AG04450 (cell line): ENCODE results near the gene HOXA5. TPM values are rescaled to one million over a fixed set of nuclear protein-coding genes. Genes with fewer than 3 reads are reported as not detected.

Experiments
- CTCF ChIA-PET: fragments of 300-600, 350-600 bp; formaldehyde crosslinking; extraction: SDS; loops from one replicate; lab custom pipeline; 2022; ENCODE audit warnings: antibody characterized with exemption, inconsistent platforms; lab: Charles Lee
- POLR2A ChIA-PET: fragments of 350-600 bp; formaldehyde crosslinking; extraction: SDS; loops from one replicate; lab custom pipeline; 2021; ENCODE audit warnings: antibody characterized with exemption, inconsistent platforms; lab: Yijun Ruan, JAX
- DNase-seq: peaks from one replicate; pipeline ENCODE4 v3.0.0-alpha.2; 2011; ENCODE audit warnings: low read depth, low spot score
- H3K27ac ChIP-seq: one replicate; pipeline ENCODE4 v1.5.1; 2012; ENCODE audit warnings: low read depth, low read length, control low read depth
- H3K27me3 ChIP-seq: one replicate; pipeline ENCODE4 v1.6.0; 2012; ENCODE audit warnings: low read length; ENCODE audit not compliant: control insufficient read depth, insufficient read depth
- H3K4me3 ChIP-seq: 2 replicates; pipeline ENCODE4 v1.5.1; 2011; ENCODE audit warnings: mild to moderate bottlenecking, low read depth, low read length, control low read depth
- H3K9me3 ChIP-seq: 2 replicates; pipeline ENCODE4 v1.5.1; 2012; ENCODE audit warnings: low read length; ENCODE audit not compliant: control insufficient read depth, insufficient read depth
- polyA plus RNA-seq: library from polyadenylated mRNA; depleted of rRNA; stranded (reverse); fragments of >200 nt; gene quantifications from 2 replicates; pipeline ENCODE4 v1.2.3, GENCODE V29; 2011; rRNA removed
- small RNA-seq: library from RNA; depleted of rRNA; stranded (forward); fragments of <200 nt; gene quantifications from one replicate; pipeline ENCODE3, GENCODE V24; 2012; ENCODE audit warnings: low read depth; ENCODE audit not compliant: insufficient read length
- TF ChIP-seq, protein P1 (sequence below): IDR thresholded peaks from 2 replicates; pipeline ENCODE4 v1.5.1; 2011; ENCODE audit warnings: low read depth, low read length, control low read depth, inconsistent platforms

The HOXA5 gene
- polyA plus RNA-seq, 1 experiment, result 51.0 TPM

DNA sequence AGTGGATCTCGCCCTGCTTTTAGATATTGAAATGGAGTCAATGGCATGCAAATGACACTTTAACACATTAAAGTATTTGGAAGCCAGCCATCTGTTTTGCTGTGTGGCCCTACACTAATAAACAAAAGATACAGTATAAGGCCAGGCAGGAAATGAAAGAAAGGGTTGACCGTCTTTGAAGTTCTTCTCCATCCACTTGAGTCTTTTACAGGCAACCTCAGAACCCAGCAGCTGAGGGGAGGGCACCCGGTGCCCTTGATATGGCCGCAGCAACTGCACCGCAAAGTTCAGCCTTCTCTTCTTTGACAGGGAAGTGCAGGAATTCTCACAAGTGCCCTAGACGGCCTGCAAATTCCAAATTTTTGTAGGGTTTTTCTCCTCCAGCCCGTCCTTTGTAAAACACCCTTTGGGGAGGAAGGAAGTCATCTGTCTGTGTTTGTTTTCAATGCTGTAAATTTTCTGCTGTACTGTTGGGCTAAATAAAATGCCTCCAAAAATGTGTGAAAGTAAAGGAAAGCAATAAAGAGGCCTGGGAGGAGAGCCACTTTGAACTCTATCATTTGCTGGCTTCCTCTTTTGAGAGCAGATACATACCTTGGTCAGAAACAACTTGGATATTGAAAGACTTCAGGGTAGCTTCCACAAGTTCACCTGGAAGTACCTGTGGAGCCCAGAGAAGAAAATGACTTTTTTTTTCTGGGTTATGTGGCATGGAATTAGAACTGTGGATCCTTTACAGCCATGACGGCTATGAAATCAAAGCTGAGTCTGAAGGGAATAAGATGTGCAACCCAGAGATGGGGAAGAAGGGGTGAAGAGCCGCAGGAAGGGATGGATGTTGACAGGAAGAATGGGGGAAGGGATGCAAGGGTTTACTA lies 51.3 kb downstream of the HOXA5 start:
- CTCF ChIA-PET, result interaction anchor here (1.0 to 1.4 kb wide), 3 partner anchors 238 to 425 kb away, joined by 3 to 5 read pairs (median 4); no protein-coding TSS in a partner anchor
- H3K9me3 ChIP-seq, result peaks cover 10% of the 10 kb centered on the region
- POLR2A ChIA-PET, result no interaction called here
- DNase-seq, result no peak
- TF ChIP-seq, protein P1, sequence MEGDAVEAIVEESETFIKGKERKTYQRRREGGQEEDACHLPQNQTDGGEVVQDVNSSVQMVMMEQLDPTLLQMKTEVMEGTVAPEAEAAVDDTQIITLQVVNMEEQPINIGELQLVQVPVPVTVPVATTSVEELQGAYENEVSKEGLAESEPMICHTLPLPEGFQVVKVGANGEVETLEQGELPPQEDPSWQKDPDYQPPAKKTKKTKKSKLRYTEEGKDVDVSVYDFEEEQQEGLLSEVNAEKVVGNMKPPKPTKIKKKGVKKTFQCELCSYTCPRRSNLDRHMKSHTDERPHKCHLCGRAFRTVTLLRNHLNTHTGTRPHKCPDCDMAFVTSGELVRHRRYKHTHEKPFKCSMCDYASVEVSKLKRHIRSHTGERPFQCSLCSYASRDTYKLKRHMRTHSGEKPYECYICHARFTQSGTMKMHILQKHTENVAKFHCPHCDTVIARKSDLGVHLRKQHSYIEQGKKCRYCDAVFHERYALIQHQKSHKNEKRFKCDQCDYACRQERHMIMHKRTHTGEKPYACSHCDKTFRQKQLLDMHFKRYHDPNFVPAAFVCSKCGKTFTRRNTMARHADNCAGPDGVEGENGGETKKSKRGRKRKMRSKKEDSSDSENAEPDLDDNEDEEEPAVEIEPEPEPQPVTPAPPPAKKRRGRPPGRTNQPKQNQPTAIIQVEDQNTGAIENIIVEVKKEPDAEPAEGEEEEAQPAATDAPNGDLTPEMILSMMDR, result no peak
- no peak overlapping the region for H3K4me3 ChIP-seq
- no peak overlapping the region for H3K27ac ChIP-seq
- H3K27me3 ChIP-seq, result no peaks in the 10 kb centered on the region

DNA sequence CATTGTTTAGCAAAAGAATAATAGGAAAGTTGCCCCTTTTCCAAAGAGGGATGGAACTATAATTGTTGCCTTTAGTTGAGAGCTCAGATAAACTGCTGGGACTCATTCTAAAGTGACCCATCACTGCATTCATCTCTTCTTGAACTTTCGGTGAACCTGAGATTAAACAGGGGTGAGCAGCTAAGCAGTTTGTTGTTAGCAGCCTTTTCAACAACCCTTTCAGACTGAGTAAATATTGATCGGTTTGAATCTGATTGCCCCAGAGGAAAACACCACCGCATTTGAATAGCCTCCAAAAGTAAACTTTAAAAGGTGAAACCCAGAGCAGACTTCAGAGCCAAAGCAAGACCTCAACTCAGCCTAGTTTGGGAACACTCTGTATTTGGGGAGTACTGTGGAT lies 52.4 kb downstream of the HOXA5 start:
- no peak overlapping the region for H3K27ac ChIP-seq
- H3K27me3 ChIP-seq, result no peaks in the 10 kb centered on the region
- TF ChIP-seq, protein P1, result no peak
- H3K9me3 ChIP-seq, result peaks cover 10% of the 10 kb centered on the region
- H3K4me3 ChIP-seq, result no peak overlapping the region
- CTCF ChIA-PET, result interaction anchor here (1.3 kb wide), 2 partner anchors 409 to 721 kb away, joined by 3 to 4 read pairs; no protein-coding TSS in a partner anchor
- POLR2A ChIA-PET, result no interaction called here
- DNase-seq, result no peak

Small RNA genes within 50 kb of the gene (small RNA-seq; reads per million reads assigned to genes)
- not detected for gene AC004080.5
- gene RF01977, result not detected
- gene RF02140, result not detected
- not detected for gene RF02141

Other genes with a start within 250 kb of the HOXA5 start
- 2.6 and 2.9 TPM in 2 replicates for gene HOXA1, start 47.7 kb downstream of the HOXA5 start, polyA plus RNA-seq
- gene HOXA2, start 41.0 kb downstream of the HOXA5 start, polyA plus RNA-seq, result 3.1 and 4.1 TPM in 2 replicates
- gene HOXA4, start 12.9 kb downstream of the HOXA5 start, polyA plus RNA-seq, result 5.4 and 5.8 TPM in 2 replicates
- gene HOXA6, start 4.1 kb upstream of the HOXA5 start, polyA plus RNA-seq, result 1.2 and 1.3 TPM in 2 replicates
- gene HOXA3, start 8.9 kb upstream of the HOXA5 start, polyA plus RNA-seq, result 1.6 and 1.9 TPM in 2 replicates
- gene HOXA7, start 13.0 kb upstream of the HOXA5 start, polyA plus RNA-seq, result 5.1 and 5.3 TPM in 2 replicates
- 0.78 and 1.5 TPM in 2 replicates for gene HOXA9, start 21.9 kb upstream of the HOXA5 start, polyA plus RNA-seq
- gene HOXA10, start 30.6 kb upstream of the HOXA5 start, polyA plus RNA-seq, result 0.36 and 0.47 TPM in 2 replicates
- gene HOXA11, start 41.6 kb upstream of the HOXA5 start, polyA plus RNA-seq, result 0.04 and 0.14 TPM in 2 replicates
- gene HOXA13, start 56.4 kb upstream of the HOXA5 start, polyA plus RNA-seq, result not detected in 2 replicates
- not detected in 2 replicates for gene EVX1, start 99.1 kb upstream of the HOXA5 start, polyA plus RNA-seq